ENCODE results near the gene TMEM204.

TMEM204 gene

DNA sequence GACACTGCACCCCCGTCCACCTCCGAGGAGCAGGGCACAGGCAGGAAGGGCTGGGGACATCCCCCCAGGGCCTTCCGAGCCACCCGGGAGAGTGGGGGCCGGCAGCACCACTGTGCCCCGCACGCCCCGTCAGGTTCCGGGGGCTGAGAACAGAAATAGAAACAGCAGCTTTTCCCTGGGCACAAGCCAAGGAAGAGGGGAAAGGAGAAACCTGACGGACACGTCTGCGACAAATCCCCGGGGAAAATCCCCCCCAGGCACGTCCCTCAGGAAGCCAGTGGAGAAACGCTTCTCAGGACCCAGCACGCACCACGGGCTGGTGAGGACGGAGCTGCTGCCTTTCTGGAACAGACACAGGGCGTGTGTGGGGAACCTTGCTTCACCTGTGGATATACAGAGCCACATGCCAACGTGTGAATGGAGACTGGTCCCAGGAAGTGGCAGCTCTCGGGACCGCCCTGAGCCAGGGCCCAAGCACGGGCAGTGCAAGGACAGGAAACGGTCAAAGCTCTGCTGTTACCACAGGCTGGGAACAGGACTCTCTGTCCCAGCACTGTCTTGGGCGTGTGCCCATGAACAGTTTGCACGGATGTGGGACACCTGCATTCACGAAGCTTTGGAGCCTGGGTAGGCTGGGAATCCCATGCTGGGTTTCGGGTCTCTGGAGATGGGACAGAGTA lies 1.2 kb upstream of the TMEM204 start:
- no peak overlapping the region for H3K27ac ChIP-seq (ENCODE audit: low read depth, low read length)
- H3K9me3 ChIP-seq (ENCODE audit: control insufficient read depth, insufficient read depth, low read length) = no peaks in the 10 kb centered on the region
- TF ChIP-seq EZH2phosphoT487 (IDR thresholded peaks at IDR 0.05; ENCODE audit: borderline replicate concordance, low read length) = no peak
- TF ChIP-seq, protein P1, sequence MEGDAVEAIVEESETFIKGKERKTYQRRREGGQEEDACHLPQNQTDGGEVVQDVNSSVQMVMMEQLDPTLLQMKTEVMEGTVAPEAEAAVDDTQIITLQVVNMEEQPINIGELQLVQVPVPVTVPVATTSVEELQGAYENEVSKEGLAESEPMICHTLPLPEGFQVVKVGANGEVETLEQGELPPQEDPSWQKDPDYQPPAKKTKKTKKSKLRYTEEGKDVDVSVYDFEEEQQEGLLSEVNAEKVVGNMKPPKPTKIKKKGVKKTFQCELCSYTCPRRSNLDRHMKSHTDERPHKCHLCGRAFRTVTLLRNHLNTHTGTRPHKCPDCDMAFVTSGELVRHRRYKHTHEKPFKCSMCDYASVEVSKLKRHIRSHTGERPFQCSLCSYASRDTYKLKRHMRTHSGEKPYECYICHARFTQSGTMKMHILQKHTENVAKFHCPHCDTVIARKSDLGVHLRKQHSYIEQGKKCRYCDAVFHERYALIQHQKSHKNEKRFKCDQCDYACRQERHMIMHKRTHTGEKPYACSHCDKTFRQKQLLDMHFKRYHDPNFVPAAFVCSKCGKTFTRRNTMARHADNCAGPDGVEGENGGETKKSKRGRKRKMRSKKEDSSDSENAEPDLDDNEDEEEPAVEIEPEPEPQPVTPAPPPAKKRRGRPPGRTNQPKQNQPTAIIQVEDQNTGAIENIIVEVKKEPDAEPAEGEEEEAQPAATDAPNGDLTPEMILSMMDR (IDR thresholded peaks at IDR 0.05; ENCODE audit: low read depth, low read length, poor library complexity, severe bottlenecking) = no peak

DNA sequence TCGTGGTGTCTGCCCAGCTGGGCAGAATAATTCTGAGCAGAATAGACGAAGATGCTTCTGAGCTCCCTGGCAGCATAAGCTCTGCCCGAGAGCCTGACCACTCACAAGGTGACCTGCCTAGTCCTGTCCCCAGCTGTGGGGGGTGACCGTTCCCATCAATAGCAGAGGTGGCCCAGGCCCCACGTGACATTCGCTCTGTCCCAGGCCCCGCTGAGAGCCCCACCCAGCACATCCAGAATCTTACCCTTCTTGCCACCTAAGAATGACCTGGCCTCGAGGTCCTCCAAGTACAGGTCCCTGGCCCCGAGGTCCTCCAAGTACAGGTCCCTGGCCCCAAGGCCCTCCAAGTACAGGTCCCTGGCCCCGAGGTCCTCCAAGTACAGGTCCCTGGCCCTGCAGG lies 695 bp upstream of the TMEM204 start:
- Histone ChIP-seq H3K4me1 (ENCODE audit: control insufficient read depth, low read length) (peaks cover 4% of the 10 kb centered on the region; the same call in 1 of the 2 replicates), H3K36me3 (ENCODE audit: control insufficient read depth, low read length) (no peaks in the 10 kb centered on the region), H3K27ac (ENCODE audit: low read depth, low read length) (no peak overlapping the region), H3K79me2 (ENCODE audit: control insufficient read depth, low read length) (no peaks in the 10 kb centered on the region), H4K20me1 (ENCODE audit: control insufficient read depth, insufficient read depth, low read depth, low read length) (no peaks in the 10 kb centered on the region), H3K4me3 (ENCODE audit: low read length) (no peak overlapping the region), H3K4me2 (ENCODE audit: low read length) (no peak overlapping the region), H3K27me3 (ENCODE audit: control insufficient read depth, low read length) (no peaks in the 10 kb centered on the region), H3F3A (ENCODE audit: control insufficient read depth, insufficient read depth) (no peaks in the 10 kb centered on the region), H3K9me2 (replicated peaks; ENCODE audit: control insufficient read depth, low read length) (no peaks in the 10 kb centered on the region), H3K9me3 (ENCODE audit: control insufficient read depth, insufficient read depth, low read length) (no peaks in the 10 kb centered on the region)
- no peak for TF ChIP-seq EZH2phosphoT487 (IDR thresholded peaks at IDR 0.05; ENCODE audit: borderline replicate concordance, low read length)
- TF ChIP-seq, protein P1 (IDR thresholded peaks at IDR 0.05; ENCODE audit: low read depth, low read length, poor library complexity, severe bottlenecking) = no peak

More for the DNA sequence above, 1.2 kb upstream of the TMEM204 start:
- no peaks in the 10 kb centered on the region for H4K20me1 ChIP-seq (ENCODE audit: control insufficient read depth, insufficient read depth, low read depth, low read length)
- H3K36me3 ChIP-seq (ENCODE audit: control insufficient read depth, low read length) = no peaks in the 10 kb centered on the region
- no peaks in the 10 kb centered on the region for H3F3A ChIP-seq (ENCODE audit: control insufficient read depth, insufficient read depth)
- peaks cover 4% of the 10 kb centered on the region; the same call in 1 of the 2 replicates for H3K4me1 ChIP-seq (ENCODE audit: control insufficient read depth, low read length)
- no peaks in the 10 kb centered on the region for H3K79me2 ChIP-seq (ENCODE audit: control insufficient read depth, low read length)
- H3K9me2 ChIP-seq (replicated peaks; ENCODE audit: control insufficient read depth, low read length) = no peaks in the 10 kb centered on the region
- no peak overlapping the region for H3K4me3 ChIP-seq (ENCODE audit: low read length)
- no peaks in the 10 kb centered on the region for H3K27me3 ChIP-seq (ENCODE audit: control insufficient read depth, low read length)
- H3K4me2 ChIP-seq (ENCODE audit: low read length) = no peak overlapping the region

DNA sequence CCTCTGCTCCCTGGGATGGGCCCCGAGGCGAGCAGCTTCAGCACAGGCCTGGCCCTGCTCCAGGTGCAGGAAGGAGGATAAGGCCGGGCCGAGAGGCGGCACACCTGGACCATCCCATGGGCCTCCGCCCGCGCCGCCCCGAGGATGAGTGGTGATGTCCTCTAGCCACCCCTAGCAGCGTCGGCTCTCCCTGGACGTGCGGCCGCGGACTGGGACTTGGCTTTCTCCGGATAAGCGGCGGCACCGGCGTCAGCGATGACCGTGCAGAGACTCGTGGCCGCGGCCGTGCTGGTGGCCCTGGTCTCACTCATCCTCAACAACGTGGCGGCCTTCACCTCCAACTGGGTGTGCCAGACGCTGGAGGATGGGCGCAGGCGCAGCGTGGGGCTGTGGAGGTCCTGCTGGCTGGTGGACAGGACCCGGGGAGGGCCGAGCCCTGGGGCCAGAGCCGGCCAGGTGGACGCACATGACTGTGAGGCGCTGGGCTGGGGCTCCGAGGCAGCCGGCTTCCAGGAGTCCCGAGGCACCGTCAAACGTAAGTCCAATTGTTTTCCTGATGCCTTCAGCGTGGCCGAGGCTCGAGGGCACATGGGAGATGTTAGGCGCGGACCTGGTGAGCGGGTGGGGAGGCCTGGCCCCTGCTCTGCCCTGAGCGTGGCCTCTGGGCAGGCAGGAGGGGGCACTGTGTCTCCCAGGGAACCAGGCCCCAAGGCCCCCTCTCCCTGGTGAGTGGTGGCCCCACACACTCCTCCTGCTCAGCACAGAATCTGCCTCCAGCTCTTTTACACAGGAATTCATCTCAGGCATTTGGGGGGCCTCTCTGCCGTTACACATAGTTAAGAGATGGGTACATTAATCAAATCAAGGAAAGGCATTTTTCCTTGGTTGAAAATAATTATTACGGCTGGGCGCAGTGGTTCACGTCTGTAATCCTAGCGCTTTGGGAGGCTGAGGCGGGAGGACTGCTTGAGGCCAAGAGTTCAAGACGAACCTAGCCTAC lies 855 bp downstream of the TMEM204 start:
- Histone ChIP-seq H3K27ac (ENCODE audit: low read depth, low read length) (no peak overlapping the region), H3K79me2 (ENCODE audit: control insufficient read depth, low read length) (no peaks in the 10 kb centered on the region), H3K36me3 (ENCODE audit: control insufficient read depth, low read length) (no peaks in the 10 kb centered on the region), H3K27me3 (ENCODE audit: control insufficient read depth, low read length) (no peaks in the 10 kb centered on the region), H3K9me2 (replicated peaks; ENCODE audit: control insufficient read depth, low read length) (no peaks in the 10 kb centered on the region), H3K4me2 (ENCODE audit: low read length) (no peak overlapping the region), H3K9me3 (ENCODE audit: control insufficient read depth, insufficient read depth, low read length) (no peaks in the 10 kb centered on the region), H3K4me1 (ENCODE audit: control insufficient read depth, low read length) (peaks cover 4% of the 10 kb centered on the region; the same call in 1 of the 2 replicates), H3K4me3 (ENCODE audit: low read length) (no peak overlapping the region), H3F3A (ENCODE audit: control insufficient read depth, insufficient read depth) (no peaks in the 10 kb centered on the region), H4K20me1 (ENCODE audit: control insufficient read depth, insufficient read depth, low read depth, low read length) (no peaks in the 10 kb centered on the region)
- TF ChIP-seq EZH2phosphoT487 (IDR thresholded peaks at IDR 0.05; ENCODE audit: borderline replicate concordance, low read length) = no peak
- TF ChIP-seq, protein P1 (IDR thresholded peaks at IDR 0.05; ENCODE audit: low read depth, low read length, poor library complexity, severe bottlenecking) = no peak
